A549 (cell line): ENCODE data around the gene RNF141.

Source experiments
- CBX8 ChIP-seq: fragments of 200-600 bp; sonication (generic); IDR thresholded peaks from 2 replicates; pipeline ENCODE4 v1.6.1; 2016
- CEBPB ChIP-seq, 2 experiments: fragments of >200 bp in 1 of 2; sonication (Bioruptor Twin) in 1 of 2; formaldehyde crosslinking in 1 of 2; IDR thresholded peaks; 2 replicates each; pipeline ENCODE4 v1.6.1; 2012 to 2016
- CTCF ChIP-seq: fragments of >200 bp; sonication (Bioruptor Twin); formaldehyde crosslinking; IDR thresholded peaks from 3 replicates; pipeline ENCODE4 v1.5.1; 2016
- ELK1 ChIP-seq: fragments of 150-350 bp; IDR thresholded peaks from 2 replicates; pipeline ENCODE4 v1.6.1; 2014; ENCODE audit warnings: low read depth, mild to moderate bottlenecking, low read length
- ESRRA ChIP-seq: fragments of 150-350 bp; IDR thresholded peaks from 2 replicates; pipeline ENCODE4 v1.6.1; 2014; ENCODE audit warnings: mild to moderate bottlenecking, low read length, borderline replicate concordance
- NR3C1 ChIP-seq: fragments of >200 bp; sonication (Bioruptor Twin); formaldehyde crosslinking; IDR thresholded peaks from 3 replicates; pipeline ENCODE4 v1.6.1; 2017
- POLR2A ChIP-seq: IDR thresholded peaks from 2 replicates; pipeline ENCODE4 v1.6.1; 2012; ENCODE audit warnings: mild to moderate bottlenecking, low read length
- POLR2AphosphoS2 ChIP-seq: conservative IDR thresholded peaks from 2 replicates; pipeline ENCODE4 v1.6.1; 2012; ENCODE audit warnings: low read length, improper control_type of control experiment, inconsistent platforms
- RAD21 ChIP-seq, 2 experiments: fragments of >200 bp in 1 of 2; sonication (Bioruptor Twin) in 1 of 2; formaldehyde crosslinking in 1 of 2; IDR thresholded peaks in 1 of 2; conservative IDR thresholded peaks in 1 of 2; 2 replicates in 1 of 2; 3 replicates in 1 of 2; pipeline ENCODE4 v1.6.1; 2012 to 2018; ENCODE audit warnings: inconsistent platforms in 1 of 2
- TP53 ChIP-seq: fragments of 250-450 bp; sonication (Bioruptor Pico); IDR thresholded peaks from 2 replicates; pipeline ENCODE4 v1.5.0; 2021; ENCODE audit warnings: mild to moderate bottlenecking, moderate library complexity

GRCh38 chr11:10484461-10485180, 56.4 kb downstream of the RNF141 start:
- TF ChIP-seq CTCF: no peak
- no peak for TF ChIP-seq RAD21 (conservative IDR thresholded peaks at IDR 0.05 in 1 of 2, IDR thresholded peaks at IDR 0.05 in 1 of 2)
- no peak for TF ChIP-seq CBX8
- TF ChIP-seq NR3C1: no peak
- TF ChIP-seq ELK1: no peak
- TF ChIP-seq ESRRA: no peak
- no peak for TF ChIP-seq POLR2A
- no peak for TF ChIP-seq TP53
- TF ChIP-seq CEBPB (IDR thresholded peaks at IDR 0.05): no peak
- no peak for TF ChIP-seq POLR2AphosphoS2
